Measurements from ENCODE around the gene APLP1. TPM values are rescaled to one million over a fixed set of nuclear protein-coding genes. Genes with fewer than 3 reads are reported as not detected.

Gene APLP1
- polyA plus RNA-seq, 1 experiment, result 11.4 TPM

DNA sequence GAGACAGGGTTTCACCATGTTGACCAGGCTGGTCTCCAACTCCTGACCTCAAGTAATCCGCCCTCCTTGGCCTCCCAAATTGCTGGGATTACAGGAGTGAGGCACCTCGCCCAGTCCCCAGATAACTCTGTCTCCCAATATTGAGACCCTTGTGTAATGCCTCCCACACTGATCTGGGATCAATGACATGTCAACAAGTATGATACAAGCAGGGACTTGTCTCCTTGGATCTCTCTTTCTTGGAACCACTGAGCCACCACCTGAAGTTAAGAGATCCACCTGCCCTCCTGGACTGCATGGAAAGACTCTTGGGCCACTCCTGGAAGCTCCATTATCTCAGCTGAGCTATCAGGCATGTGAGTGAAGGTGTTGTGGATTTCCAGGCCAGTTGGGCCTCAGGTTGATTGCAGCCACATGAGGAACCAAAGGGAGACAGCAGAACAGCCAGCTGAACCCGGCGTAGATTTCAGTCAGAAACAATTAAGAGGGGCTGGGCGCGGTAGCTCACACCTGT is 16.9 kb downstream of the APLP1 start:
- Histone ChIP-seq H3K36me3 (ENCODE audit: control insufficient read depth, insufficient read depth, low read length) (peaks cover 18% of the 10 kb centered on the region), H3K4me3 (ENCODE audit: low read depth, low read length) (no peak overlapping the region), H3K27me3 (ENCODE audit: control insufficient read depth, insufficient read depth, low read length) (no peaks in the 10 kb centered on the region)
- DNase-seq (ENCODE audit: low read depth), result no peak
- POLR2A ChIA-PET, result no interaction called here
- CTCF ChIA-PET, result interaction anchor here (1.1 kb wide), 1 partner anchor 46 kb away, joined by 3 read pairs; no protein-coding TSS in a partner anchor
- no peak for TF ChIP-seq CTCF (IDR thresholded peaks at IDR 0.05; ENCODE audit: insufficient read depth, low read depth, low read length)

DNA sequence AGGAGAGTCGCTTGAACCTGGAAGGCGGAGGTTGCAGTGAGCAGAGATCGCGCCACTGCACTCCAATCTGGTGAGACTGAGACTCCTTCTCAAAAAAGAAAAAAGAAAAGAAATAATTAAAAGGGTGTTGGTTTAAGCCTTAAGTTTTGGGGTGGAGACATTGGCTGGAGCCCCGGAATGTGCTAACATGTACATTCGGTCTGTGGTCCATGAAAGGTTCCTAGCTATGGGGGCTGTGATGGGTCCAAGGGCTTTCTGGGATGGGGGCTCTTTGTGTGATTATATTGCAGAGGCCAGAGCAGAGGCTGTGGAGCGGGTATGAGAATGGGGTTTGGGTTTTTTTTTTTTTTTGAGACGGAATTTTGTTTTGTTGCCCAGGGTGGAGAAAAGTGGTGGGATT is 17.5 kb downstream of the APLP1 start:
- no peak overlapping the region for H3K4me3 ChIP-seq (ENCODE audit: low read depth, low read length)
- H3K27me3 ChIP-seq (ENCODE audit: control insufficient read depth, insufficient read depth, low read length), result no peaks in the 10 kb centered on the region
- DNase-seq (ENCODE audit: low read depth), result no peak
- TF ChIP-seq CTCF (IDR thresholded peaks at IDR 0.05; ENCODE audit: insufficient read depth, low read depth, low read length), result no peak
- ChIA-PET CTCF (interaction anchor here (1.1 kb wide), 1 partner anchor 45 kb away, joined by 3 read pairs; no protein-coding TSS in a partner anchor), POLR2A (no interaction called here)
- peaks cover 21% of the 10 kb centered on the region for H3K36me3 ChIP-seq (ENCODE audit: control insufficient read depth, insufficient read depth, low read length)

GRCh38 chr19:35887197-35887596 is 18.8 kb downstream of the APLP1 start:
- H3K36me3 ChIP-seq (ENCODE audit: control insufficient read depth, insufficient read depth, low read length), result peaks cover 23% of the 10 kb centered on the region
- H3K27me3 ChIP-seq (ENCODE audit: control insufficient read depth, insufficient read depth, low read length), result no peaks in the 10 kb centered on the region
- DNase-seq (ENCODE audit: low read depth), result no peak
- POLR2A ChIA-PET, result no interaction called here
- H3K4me3 ChIP-seq (ENCODE audit: low read depth, low read length), result no peak overlapping the region
- TF ChIP-seq CTCF (IDR thresholded peaks at IDR 0.05; ENCODE audit: insufficient read depth, low read depth, low read length), result no peak
- CTCF ChIA-PET, result interaction anchor here (0.8 to 1.6 kb wide), 2 partner anchors 17 to 44 kb away, joined by 3 to 5 read pairs; no protein-coding TSS in a partner anchor

DNA sequence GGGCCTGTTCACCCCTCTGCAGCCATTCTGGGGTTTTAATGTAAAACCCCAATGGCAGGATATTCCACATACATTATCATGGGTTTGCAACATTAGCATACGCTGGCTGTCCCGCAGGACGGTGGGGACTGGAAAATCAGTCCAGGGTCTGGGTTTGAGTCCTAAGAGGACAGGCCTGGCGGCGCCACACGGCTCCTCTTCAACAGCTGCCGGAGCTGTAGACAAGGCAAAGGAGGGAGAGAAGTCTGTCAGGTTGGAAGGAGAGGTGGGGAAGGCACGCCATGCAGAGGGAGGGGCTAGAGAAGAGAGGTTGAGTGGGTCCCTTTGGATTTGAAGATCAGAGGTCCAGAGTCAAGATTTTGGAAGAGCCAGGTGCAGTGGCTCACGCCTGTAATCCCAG is 20.0 kb downstream of the APLP1 start:
- CTCF ChIA-PET, result interaction anchor here (0.6 to 1.6 kb wide), 2 partner anchors 43 to 62 kb away, joined by 3 to 5 read pairs; no protein-coding TSS in a partner anchor
- H3K27me3 ChIP-seq (ENCODE audit: control insufficient read depth, insufficient read depth, low read length), result no peaks in the 10 kb centered on the region
- POLR2A ChIA-PET, result no interaction called here
- H3K36me3 ChIP-seq (ENCODE audit: control insufficient read depth, insufficient read depth, low read length), result peaks cover 26% of the 10 kb centered on the region
- H3K4me3 ChIP-seq (ENCODE audit: low read depth, low read length), result no peak overlapping the region
- DNase-seq (ENCODE audit: low read depth), result no peak
- TF ChIP-seq CTCF (IDR thresholded peaks at IDR 0.05; ENCODE audit: insufficient read depth, low read depth, low read length), result no peak

- POLR2A ChIA-PET, result no interaction called here
- H3K27me3 ChIP-seq (ENCODE audit: control insufficient read depth, insufficient read depth, low read length), result no peaks in the 10 kb centered on the region
- peaks cover 26% of the 10 kb centered on the region for H3K36me3 ChIP-seq (ENCODE audit: control insufficient read depth, insufficient read depth, low read length)
- CTCF ChIA-PET, result interaction anchor here (1.5 kb wide), 1 partner anchor 7 kb away, joined by 4 read pairs; no protein-coding TSS in a partner anchor
- no peak for TF ChIP-seq CTCF (IDR thresholded peaks at IDR 0.05; ENCODE audit: insufficient read depth, low read depth, low read length)
- no peak for DNase-seq (ENCODE audit: low read depth)
- H3K4me3 ChIP-seq (ENCODE audit: low read depth, low read length), result no peak overlapping the region
Measured at GRCh38 chr19:35889370-35890112, 21.2 kb downstream of the APLP1 start.

Measured in BJ (cell line).